Mucosa of rectum (tissue), 2 donors: Measurements from ENCODE around the gene KMO.
A peak's percentile ranks its signal among the peaks of the same experiment; 100 is the strongest.

Source experiments
- H3K27ac ChIP-seq, 2 donors: one replicate each; pipeline ENCODE4 v1.7.0; 2013; ENCODE audit warnings: inconsistent platforms in 2 of 2, low read depth in 2 of 2, low read length in 2 of 2
- H3K27me3 ChIP-seq, 2 donors: one replicate each; pipeline ENCODE4 v1.7.0; 2013; ENCODE audit warnings: low read length in 2 of 2; ENCODE audit not compliant: control insufficient read depth in 2 of 2, insufficient read depth in 2 of 2
- H3K36me3 ChIP-seq, 2 donors: one replicate each; pipeline ENCODE4 v1.7.0; 2013; ENCODE audit warnings: low read length in 2 of 2; ENCODE audit not compliant: control insufficient read depth in 2 of 2, insufficient read depth in 2 of 2
- H3K4me1 ChIP-seq, 2 donors: one replicate each; pipeline ENCODE4 v1.7.0; 2013; ENCODE audit warnings: low read length in 2 of 2, mild to moderate bottlenecking in 1 of 2; ENCODE audit not compliant: control insufficient read depth in 2 of 2, insufficient read depth in 2 of 2
- H3K4me3 ChIP-seq, 2 donors: one replicate each; pipeline ENCODE4 v1.7.0; 2013; ENCODE audit warnings: low read length in 2 of 2
- H3K9ac ChIP-seq, 2 donors: one replicate each; pipeline ENCODE4 v1.7.0; 2013; ENCODE audit warnings: low read length in 2 of 2, low read depth in 1 of 2, mild to moderate bottlenecking in 1 of 2
- H3K9me3 ChIP-seq, 2 donors: one replicate each; pipeline ENCODE4 v1.7.0; 2013; ENCODE audit warnings: low read length in 2 of 2; ENCODE audit not compliant: control insufficient read depth in 2 of 2
- donor health status: healthy.
- donor health status: Normal muscosa, but diverticular disease.

Gene KMO

GRCh38 chr1:241518476-241519307 is 13.5 kb upstream of the KMO start:
- H3K9me3 ChIP-seq, result no peaks in the 10 kb centered on the region
- H3K27ac ChIP-seq, result peak overlapping the region; percentile 92 to 94
- H3K4me1 ChIP-seq, result peaks cover 0 to 4% of the 10 kb centered on the region in 2 donors
- H3K27me3 ChIP-seq, result no peaks in the 10 kb centered on the region
- H3K9ac ChIP-seq, result peak overlapping the region; percentile 78 to 88
- H3K4me3 ChIP-seq, result peak overlapping the region; percentile 90 to 96
- H3K36me3 ChIP-seq, result no peaks in the 10 kb centered on the region

DNA sequence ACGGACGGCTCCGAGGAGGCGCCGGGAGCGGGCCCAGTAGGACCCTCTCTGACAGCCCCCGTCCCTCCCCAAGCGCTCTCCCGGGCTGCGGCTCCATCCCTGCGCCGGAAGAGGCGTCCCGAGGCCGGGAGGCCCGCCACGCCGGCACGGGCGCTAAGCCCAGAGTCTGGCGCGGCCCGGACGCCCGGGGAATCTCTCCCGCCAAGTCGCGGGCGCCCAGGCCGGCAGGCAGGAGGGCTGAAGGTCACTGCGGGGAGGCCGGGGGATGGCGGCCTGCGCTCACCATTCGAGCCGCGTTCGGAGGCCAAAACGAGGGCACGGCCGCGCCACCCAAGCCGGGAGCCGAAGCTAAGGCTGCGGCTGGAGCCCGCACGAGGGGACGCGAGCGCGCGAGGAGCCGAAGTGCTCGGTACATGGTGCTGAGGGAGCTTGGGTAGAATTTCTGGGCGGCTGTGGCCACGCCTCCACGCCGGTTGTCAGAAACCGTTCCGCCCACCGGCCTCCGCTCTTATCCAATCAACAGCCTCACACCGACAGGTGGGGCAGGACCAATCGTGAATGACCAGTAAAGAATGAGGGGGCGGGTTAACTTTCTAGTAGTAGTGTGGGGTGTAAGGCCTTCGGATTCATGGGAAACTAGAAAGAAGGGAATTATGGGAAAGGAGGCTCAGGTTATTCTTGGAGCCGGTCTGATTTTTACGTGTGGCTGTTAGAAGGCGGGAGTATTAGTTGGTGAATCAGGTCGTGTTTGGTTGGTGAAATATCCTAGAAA is 12.7 kb upstream of the KMO start, which contains the start of gene FH:
Gene FH (minus strand): TSS at position 448 of the 772 bp plus-strand sequence. CDS start 33 bp downstream, at position 415.
- H3K36me3 ChIP-seq, result no peaks in the 10 kb centered on the region
- peak within 1 kb of the TSS; percentile 78 to 88 for H3K9ac ChIP-seq
- peak within 1 kb of the TSS; percentile 90 to 96 for H3K4me3 ChIP-seq
- peak within 1 kb of the TSS; percentile 92 to 94 for H3K27ac ChIP-seq
- H3K9me3 ChIP-seq, result no peaks in the 10 kb centered on the region
- no peaks in the 10 kb centered on the region for H3K27me3 ChIP-seq
- peaks cover 0 to 4% of the 10 kb centered on the region in 2 donors for H3K4me1 ChIP-seq

- no peaks in the 10 kb centered on the region for H3K27me3 ChIP-seq
Measured at GRCh38 chr1:241520080-241520465, 12.1 kb upstream of the KMO start.

GRCh38 chr1:241521718-241522117 is 10.5 kb upstream of the KMO start:
- no peak overlapping the region for H3K9ac ChIP-seq
- peaks cover 0 to 4% of the 10 kb centered on the region in 2 donors for H3K4me1 ChIP-seq
- no peaks in the 10 kb centered on the region for H3K36me3 ChIP-seq
- H3K4me3 ChIP-seq, result no peak overlapping the region
- no peak overlapping the region for H3K27ac ChIP-seq
- peaks cover 2% of the 10 kb centered on the region in 2 donors for H3K27me3 ChIP-seq
- H3K9me3 ChIP-seq, result no peaks in the 10 kb centered on the region

More at GRCh38 chr1:241520080-241520465, 12.1 kb upstream of the KMO start:
- H3K27ac ChIP-seq, result peak overlapping the region in 1 of 2 donors; percentile 92
- peak overlapping the region; percentile 90 to 96 for H3K4me3 ChIP-seq
- peak overlapping the region; percentile 14 to 88 for H3K9ac ChIP-seq
- peaks cover 0 to 4% of the 10 kb centered on the region in 2 donors for H3K4me1 ChIP-seq
- no peaks in the 10 kb centered on the region for H3K9me3 ChIP-seq
- H3K36me3 ChIP-seq, result no peaks in the 10 kb centered on the region

GRCh38 chr1:241525026-241525425 is 7.2 kb upstream of the KMO start:
- no peak overlapping the region for H3K4me3 ChIP-seq
- no peak overlapping the region for H3K27ac ChIP-seq
- no peak overlapping the region for H3K9ac ChIP-seq
- peaks cover 2% of the 10 kb centered on the region in 2 donors for H3K27me3 ChIP-seq
- no peaks in the 10 kb centered on the region for H3K36me3 ChIP-seq
- H3K9me3 ChIP-seq, result no peaks in the 10 kb centered on the region
- H3K4me1 ChIP-seq, result peaks cover 0 to 2% of the 10 kb centered on the region in 2 donors

DNA sequence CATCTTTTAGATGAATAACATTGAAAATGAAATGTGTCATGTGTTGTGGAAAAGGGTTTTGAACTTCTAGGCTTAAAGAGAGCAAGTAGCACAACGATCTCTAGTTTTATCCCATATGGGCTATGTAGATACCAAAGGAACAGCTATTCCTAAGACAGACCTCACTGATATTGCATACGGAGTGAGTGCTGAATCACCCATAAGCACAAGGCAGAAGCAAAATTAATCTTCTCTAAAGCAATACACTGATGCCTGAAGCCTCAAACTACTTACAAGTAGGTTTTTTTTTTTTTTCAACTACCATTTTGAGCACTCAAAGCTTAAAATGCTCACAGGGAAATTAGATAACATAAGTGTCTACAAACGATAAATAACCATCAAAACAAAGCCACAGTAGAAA is 5.0 kb upstream of the KMO start:
- no peak overlapping the region for H3K4me3 ChIP-seq

DNA sequence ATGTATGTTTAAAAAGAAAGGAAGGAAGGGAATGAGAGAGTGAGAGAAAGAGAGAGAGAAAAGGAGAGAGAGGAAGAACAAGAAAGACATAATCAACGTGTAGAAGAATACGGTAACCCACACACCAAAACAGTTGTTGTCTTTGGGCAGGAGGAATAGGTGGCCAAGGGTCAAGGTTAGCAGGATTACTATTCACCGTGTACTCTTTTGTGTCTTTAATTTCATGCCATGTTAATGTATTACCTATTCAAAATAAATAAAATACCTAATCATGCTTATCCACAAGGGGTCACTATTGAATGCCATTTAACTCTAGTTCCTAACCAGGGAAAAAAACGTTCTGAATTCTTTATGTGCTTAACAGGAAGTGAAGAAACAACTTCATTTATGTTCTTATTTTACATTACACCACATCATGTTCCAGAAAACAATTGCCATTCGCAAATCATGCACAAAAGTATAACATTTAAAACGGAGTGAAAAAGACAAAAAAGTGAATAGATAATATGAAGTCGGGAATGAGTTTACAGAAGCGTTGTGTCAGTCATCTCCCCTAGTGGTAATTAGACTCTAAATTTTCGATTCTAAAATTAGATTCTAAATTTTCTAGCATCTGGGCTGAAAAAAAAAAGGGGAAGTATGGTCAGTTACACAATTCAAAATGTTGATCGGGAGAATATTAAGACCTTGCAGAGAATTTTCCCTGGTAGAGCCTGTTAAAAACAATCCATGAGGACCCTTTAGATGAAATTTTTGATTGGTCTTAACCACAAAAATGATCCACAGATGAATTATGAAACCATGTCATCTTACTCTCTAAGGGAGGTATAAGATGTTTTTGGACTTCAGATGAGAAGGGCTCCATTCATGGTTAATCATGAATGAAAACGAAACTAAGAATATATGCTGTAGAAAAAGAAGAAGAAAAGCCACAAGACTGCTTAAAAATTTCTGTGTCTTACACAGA is 700 bp upstream of the KMO start:
- H3K27ac ChIP-seq, result peak overlapping the region; percentile 19 to 42

More for the DNA sequence above, 5.0 kb upstream of the KMO start:
- Histone ChIP-seq H3K9ac (no peak overlapping the region), H3K4me1 (peaks cover 0 to 5% of the 10 kb centered on the region in 2 donors), H3K27me3 (peaks cover 2% of the 10 kb centered on the region in 2 donors), H3K9me3 (no peaks in the 10 kb centered on the region), H3K27ac (no peak overlapping the region), H3K36me3 (no peaks in the 10 kb centered on the region)

DNA sequence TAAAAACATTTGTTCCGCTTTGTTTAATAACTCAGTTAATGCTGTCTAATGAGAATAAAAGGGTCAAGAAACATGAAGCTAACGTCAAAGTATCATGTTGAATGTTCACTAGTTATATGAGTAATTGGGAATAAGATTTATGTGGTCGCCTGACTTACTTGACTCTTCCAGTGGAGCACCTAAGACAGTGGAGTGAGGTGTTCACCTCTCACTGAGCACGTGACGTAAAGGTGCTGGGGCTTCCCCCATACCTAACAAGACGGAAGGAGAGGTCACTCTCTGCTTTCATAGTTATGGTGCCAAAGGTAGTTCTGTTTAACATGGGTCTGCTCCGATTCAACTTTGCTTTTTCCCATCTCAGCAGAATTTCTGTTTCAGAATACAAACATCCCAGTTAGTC is 686 bp downstream of the KMO start:
- Histone ChIP-seq H3K4me1 (peaks cover 0 to 6% of the 10 kb centered on the region in 2 donors), H3K36me3 (no peaks in the 10 kb centered on the region), H3K9me3 (no peaks in the 10 kb centered on the region), H3K27ac (peak overlapping the region; percentile 44 to 46), H3K9ac (no peak overlapping the region), H3K4me3 (peak overlapping the region in 1 of 2 donors; percentile 32), H3K27me3 (no peaks in the 10 kb centered on the region)

More for the DNA sequence above, 700 bp upstream of the KMO start:
- H3K9ac ChIP-seq, result peak overlapping the region; percentile 27 to 48
- no peaks in the 10 kb centered on the region for H3K9me3 ChIP-seq
- peak overlapping the region; percentile 63 to 78 for H3K4me3 ChIP-seq
- H3K36me3 ChIP-seq, result no peaks in the 10 kb centered on the region
- no peaks in the 10 kb centered on the region for H3K27me3 ChIP-seq
- peaks cover 0 to 6% of the 10 kb centered on the region in 2 donors for H3K4me1 ChIP-seq

GRCh38 chr1:241533326-241534115 is 1.3 kb downstream of the KMO start:
- no peak overlapping the region for H3K9ac ChIP-seq

More at GRCh38 chr1:241533326-241534115, 1.3 kb downstream of the KMO start:
- Histone ChIP-seq H3K9me3 (no peaks in the 10 kb centered on the region), H3K27me3 (no peaks in the 10 kb centered on the region), H3K36me3 (no peaks in the 10 kb centered on the region), H3K4me3 (peak overlapping the region in 1 of 2 donors; percentile 32), H3K27ac (peak overlapping the region; percentile 44 to 46), H3K4me1 (peaks cover 0 to 6% of the 10 kb centered on the region in 2 donors)
